ENCODE results near the gene PTPRC.

PTPRC gene

DNA sequence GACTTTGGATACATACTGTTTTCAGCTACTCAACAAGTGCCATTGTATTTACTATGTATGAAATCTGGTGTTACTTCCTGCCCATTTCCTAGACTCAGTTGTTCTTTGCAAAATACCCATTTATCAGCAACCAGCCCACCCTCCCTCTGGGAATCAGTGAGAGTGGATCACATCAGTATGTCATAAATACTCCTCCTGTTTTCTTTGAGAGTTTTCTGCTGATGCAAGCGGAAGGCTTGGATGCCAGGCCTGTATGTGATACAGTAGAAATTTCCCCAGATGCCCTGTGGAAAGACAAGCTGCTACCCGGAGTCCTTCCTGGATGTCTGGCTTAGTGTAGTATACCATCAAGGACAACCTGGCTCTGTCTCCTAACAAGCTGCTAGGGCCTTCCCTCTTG lies 2.4 kb upstream of the PTPRC start:
- no peak for DNase-seq (ENCODE audit: low read depth)
- TF ChIP-seq, protein P1, sequence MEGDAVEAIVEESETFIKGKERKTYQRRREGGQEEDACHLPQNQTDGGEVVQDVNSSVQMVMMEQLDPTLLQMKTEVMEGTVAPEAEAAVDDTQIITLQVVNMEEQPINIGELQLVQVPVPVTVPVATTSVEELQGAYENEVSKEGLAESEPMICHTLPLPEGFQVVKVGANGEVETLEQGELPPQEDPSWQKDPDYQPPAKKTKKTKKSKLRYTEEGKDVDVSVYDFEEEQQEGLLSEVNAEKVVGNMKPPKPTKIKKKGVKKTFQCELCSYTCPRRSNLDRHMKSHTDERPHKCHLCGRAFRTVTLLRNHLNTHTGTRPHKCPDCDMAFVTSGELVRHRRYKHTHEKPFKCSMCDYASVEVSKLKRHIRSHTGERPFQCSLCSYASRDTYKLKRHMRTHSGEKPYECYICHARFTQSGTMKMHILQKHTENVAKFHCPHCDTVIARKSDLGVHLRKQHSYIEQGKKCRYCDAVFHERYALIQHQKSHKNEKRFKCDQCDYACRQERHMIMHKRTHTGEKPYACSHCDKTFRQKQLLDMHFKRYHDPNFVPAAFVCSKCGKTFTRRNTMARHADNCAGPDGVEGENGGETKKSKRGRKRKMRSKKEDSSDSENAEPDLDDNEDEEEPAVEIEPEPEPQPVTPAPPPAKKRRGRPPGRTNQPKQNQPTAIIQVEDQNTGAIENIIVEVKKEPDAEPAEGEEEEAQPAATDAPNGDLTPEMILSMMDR (conservative IDR thresholded peaks at IDR 0.05; ENCODE audit: low read depth, low read length) = no peak
- H3K4me3 ChIP-seq (ENCODE audit: low read depth, low read length) = no peak overlapping the region

DNA sequence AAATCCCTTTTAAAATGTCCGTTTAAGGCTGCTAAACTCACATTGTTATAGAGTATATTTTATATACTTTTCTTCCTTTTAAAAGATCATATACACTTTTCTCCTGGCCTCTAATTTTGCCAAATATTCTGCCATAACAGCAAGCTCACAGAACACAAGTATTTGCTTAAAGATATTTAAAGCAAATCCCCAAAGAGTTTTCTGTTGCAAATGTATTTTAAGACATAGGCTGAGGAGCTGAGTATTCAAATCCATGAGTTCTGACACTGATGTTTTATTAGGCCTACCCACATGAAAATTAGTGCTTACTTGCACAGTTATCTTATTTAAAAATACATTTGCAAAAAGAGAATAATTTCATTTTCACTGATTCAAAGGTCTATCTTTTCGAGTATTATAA lies 1.7 kb upstream of the PTPRC start:
- DNase-seq (ENCODE audit: low read depth) = no peak

DNA sequence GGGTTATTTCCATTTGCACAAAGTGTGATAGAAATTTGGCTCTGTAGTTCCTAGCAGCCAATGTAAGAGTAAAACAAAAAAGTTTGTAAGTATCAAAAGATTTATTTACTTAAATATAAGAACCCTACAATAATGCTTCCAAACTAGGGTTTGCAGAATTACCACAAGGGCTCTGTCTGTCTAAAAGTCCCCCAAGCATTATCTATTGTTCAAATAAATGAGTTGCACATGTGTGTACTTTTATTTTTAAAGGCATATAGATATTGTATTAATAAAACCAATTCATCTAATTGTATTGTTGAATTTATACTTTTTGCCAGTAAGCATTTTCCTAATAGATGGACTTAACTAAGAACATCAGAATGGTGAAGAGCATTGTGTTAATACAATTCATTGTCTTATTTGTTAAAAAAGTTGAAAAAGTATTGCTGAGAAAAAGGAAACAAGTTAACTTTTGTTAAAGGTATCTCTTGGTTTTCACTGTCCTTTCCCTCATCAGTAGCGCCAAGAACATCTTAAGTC lies 863 bp upstream of the PTPRC start:
- DNase-seq (ENCODE audit: low read depth) = no peak
- no peak overlapping the region for H3K4me3 ChIP-seq (ENCODE audit: low read depth, low read length)
- TF ChIP-seq, protein P1 (conservative IDR thresholded peaks at IDR 0.05; ENCODE audit: low read depth, low read length) = no peak

More for the DNA sequence above, 1.7 kb upstream of the PTPRC start:
- TF ChIP-seq, protein P1 (conservative IDR thresholded peaks at IDR 0.05; ENCODE audit: low read depth, low read length) = no peak
- H3K4me3 ChIP-seq (ENCODE audit: low read depth, low read length) = no peak overlapping the region

DNA sequence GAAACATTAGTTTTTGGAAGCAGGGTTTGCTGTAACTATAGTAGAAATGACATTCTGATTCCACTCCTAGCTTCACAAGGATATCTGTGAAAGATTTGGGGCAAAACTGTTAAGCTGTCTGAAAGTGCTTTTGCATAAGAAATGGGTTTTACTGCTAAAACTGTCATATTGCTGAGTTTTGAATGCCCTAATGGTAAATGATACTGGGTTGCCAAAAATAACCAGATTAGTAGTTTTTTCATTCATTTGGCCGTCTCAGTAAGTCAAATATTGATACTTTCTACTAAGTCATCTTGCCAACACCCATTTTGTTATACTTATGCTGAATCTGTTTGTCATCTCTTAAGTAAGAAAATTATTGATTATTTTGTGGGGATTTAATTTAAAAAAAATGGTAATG lies 399 bp upstream of the PTPRC start:
- no peak for DNase-seq (ENCODE audit: low read depth)
- H3K4me3 ChIP-seq (ENCODE audit: low read depth, low read length) = no peak overlapping the region
- TF ChIP-seq, protein P1 (conservative IDR thresholded peaks at IDR 0.05; ENCODE audit: low read depth, low read length) = no peak

DNA sequence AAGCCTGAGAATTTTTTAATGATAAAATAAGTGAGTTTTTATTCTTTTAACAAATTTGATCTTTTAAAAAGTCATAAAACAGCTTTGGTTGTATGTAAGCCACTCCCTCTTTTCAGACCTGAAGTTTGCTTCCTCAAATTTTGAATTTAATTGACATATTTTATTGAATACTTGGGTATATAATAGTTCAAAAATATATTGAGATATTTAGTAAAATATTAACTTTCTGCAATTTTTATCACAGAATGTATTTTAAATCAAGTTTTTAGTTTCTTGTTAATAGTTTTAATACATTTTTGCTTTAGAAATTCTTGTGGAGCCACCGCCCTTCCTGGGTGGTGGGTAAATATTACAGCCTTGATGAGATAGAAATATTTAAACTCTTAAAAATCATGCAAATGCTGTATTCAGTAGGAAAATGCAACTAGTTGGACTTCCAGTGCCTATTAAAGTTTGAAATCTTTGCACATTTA lies 867 bp downstream of the PTPRC start:
- no peak overlapping the region for H3K4me3 ChIP-seq (ENCODE audit: low read depth, low read length)
- TF ChIP-seq, protein P1 (conservative IDR thresholded peaks at IDR 0.05; ENCODE audit: low read depth, low read length) = no peak
- no peak for DNase-seq (ENCODE audit: low read depth)

DNA sequence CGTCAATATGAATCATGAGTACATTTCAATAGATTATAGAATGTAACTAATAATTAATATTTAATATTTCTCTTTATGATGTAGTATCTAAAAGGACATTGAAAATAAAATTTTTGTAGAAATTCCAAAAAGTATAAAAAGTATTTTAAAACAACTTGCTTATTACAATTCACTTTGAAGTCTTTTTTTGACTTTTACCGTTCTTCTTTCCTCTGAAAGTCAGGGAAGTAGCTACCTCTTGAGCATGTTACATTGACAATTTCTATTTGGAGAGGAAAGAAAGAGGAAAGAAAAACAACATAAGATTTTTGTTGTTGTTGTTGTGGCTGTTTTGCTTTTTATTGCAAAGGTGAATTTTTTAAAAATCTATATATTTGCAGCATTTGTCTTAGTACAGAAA lies 1.3 kb downstream of the PTPRC start:
- DNase-seq (ENCODE audit: low read depth) = no peak
- TF ChIP-seq, protein P1 (conservative IDR thresholded peaks at IDR 0.05; ENCODE audit: low read depth, low read length) = no peak

DNA sequence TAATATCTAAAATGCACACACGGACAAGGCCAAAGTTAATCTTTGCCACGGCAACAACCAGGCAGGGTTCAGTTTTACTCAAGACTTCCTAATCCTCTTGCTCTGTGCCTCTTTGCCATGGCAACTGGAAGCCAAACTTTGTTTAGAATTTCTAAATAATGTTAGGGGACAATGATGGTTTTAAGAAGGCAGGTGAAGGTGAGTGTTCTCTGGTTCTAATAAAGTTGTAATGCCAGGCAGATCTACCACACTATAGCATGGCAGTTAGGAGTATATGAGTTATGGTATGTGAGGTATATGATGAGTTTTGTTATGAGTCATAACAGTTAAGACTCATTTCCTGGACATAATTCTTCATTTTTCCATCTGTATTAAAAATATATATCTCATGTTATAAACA lies 2.7 kb downstream of the PTPRC start:
- no peak for DNase-seq (ENCODE audit: low read depth)
- H3K4me3 ChIP-seq (ENCODE audit: low read depth, low read length) = no peak overlapping the region
- TF ChIP-seq, protein P1 (conservative IDR thresholded peaks at IDR 0.05; ENCODE audit: low read depth, low read length) = no peak

More for the DNA sequence above, 1.3 kb downstream of the PTPRC start:
- no peak overlapping the region for H3K4me3 ChIP-seq (ENCODE audit: low read depth, low read length)
